HG02759 (cell line): ENCODE results near the gene ZNF497.
A peak's percentile ranks its signal among the peaks of the same experiment; 100 is the strongest.
"Not testable (repeated sequence)": the region's sequence is repeated elsewhere in the genome, so short reads cannot be mapped to it uniquely, and the experiment has no call there.

Source experiments
- ATAC-seq: cut with Tn5 transposase; IDR thresholded peaks from one replicate; pipeline ENCODE4 v1.9.1; 2021; ENCODE audit warnings: mild to moderate bottlenecking, moderate library complexity; ENCODE audit not compliant: unreplicated experiment

Gene ZNF497

DNA sequence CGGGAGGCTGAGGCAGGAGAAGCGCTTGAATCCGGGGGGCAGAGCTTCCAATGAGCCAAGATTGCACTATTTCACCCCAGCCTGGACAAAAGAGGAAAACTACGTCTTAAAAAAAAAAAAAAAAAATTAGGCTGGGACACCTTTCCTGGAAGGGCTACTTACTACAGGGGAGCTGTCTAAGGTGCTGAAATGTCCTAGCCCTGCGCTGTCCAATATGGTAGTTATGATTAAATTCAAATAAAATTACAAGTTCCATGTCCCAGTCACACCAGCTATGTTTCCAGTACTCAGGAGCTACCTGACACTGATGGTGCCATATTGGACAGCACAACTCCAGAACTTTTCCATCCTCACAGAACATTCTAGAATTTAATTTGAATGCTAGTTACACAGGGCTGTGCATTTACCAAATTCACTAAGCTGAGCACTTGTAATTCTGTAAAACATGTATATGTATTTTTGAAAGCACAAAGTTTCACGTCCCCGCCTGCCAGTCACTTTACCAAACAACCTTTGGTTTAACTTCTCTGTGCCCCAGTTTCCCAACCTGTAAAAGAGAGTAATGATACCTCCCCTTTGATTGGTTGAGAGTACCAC lies 45.0 kb downstream of the ZNF497 start:
- no peak for ATAC-seq

DNA sequence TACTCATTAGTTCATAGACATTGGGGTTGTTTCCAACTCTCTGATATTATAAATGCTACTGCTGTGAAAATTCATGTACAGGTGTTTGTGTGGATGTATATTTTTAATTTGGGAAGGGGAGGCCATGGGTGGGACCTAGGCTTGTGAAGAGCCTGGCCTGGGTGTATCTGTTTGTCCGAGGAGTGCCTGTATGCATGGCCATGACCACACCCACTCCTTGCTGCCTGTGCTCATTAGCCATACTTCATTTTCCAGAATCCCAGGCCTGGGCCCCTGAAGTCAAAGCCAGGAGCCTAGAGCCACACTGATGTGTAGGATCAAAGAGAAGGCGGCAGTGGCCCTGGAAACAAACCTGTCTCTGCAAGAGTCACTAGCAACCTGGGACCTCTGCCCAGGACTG lies 47.0 kb downstream of the ZNF497 start:
- ATAC-seq = no peak

DNA sequence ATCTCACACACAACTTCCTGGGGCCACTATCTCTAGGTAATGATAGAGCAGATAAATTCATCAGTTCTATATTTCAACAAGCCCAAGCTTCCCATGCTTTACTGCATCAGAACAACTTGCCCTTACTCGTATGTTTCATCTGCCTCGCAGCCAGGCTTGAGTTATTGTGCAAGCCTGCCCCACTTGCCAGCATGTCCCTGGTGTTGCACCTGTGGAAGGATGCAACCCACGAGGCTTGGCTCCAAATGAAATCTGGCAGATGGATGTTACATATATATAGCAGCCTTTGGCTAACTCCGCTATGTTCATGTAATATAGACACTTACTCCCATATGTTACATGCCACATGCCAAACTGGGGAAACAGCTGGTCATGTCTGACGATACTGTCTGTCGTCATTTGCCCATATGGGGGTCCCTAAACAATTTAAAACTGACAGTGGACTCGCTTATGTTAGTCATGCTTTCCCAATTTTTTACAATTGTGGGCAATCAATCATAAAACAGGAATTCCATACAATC lies 51.1 kb downstream of the ZNF497 start:
- no peak for ATAC-seq

DNA sequence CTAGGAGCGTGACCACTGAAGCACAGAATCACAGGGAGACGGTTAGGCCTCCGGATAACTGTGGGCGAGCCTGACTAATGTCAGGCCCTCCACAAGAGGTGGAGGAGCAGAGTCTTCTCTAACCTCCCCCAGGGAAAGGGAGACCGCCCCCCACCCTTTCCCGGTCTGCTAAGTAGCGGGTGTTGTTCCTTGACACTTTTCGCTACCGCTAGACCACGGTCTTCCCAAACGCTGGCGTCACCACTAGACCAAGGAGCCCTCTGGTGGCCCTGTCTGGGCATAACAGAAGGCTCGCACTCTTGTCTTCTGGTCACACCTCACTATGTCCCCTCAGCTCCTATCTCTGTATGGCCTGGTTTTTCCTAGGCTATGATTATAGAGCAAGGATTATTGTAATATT lies 51.9 kb downstream of the ZNF497 start:
- not testable (repeated sequence) for ATAC-seq

DNA sequence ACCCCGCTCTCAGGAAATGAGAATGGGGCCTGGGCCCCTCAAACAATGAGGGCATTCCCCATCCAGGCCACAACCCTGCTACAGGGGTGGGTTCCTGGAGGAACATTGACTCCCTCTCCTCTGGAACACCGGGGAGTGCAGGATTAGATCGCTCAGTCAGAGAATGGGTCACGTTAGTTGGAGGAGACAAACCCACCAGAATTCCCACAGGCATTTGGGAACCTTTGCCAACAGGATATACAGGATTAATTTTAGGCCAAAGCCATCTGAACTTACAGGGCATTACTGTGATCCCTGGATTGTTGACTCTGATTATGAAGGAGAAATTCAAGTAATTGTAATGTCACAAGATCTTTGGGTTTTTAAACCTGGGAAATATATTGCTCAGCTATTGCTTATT lies 54.8 kb downstream of the ZNF497 start:
- no peak for ATAC-seq

DNA sequence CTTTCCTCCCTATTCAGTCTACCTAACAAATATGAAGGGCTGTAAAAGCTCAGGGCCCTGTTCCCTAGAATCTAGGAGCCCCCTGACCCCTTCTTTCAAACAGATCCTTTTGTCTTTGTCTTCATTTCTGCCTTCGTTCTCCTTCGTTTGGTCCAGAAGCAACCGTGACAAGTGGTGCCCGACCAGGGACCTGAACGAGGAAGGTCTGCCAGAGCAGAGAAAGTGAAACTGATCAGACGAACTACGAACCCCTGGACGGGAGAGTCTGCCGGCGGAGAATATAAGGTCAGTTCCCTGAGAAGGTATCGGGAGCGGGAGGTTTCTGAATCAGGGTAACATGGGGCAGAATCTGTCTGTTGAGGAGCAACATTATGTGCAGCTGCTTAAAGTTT lies 56.6 kb downstream of the ZNF497 start:
- no peak for ATAC-seq

DNA sequence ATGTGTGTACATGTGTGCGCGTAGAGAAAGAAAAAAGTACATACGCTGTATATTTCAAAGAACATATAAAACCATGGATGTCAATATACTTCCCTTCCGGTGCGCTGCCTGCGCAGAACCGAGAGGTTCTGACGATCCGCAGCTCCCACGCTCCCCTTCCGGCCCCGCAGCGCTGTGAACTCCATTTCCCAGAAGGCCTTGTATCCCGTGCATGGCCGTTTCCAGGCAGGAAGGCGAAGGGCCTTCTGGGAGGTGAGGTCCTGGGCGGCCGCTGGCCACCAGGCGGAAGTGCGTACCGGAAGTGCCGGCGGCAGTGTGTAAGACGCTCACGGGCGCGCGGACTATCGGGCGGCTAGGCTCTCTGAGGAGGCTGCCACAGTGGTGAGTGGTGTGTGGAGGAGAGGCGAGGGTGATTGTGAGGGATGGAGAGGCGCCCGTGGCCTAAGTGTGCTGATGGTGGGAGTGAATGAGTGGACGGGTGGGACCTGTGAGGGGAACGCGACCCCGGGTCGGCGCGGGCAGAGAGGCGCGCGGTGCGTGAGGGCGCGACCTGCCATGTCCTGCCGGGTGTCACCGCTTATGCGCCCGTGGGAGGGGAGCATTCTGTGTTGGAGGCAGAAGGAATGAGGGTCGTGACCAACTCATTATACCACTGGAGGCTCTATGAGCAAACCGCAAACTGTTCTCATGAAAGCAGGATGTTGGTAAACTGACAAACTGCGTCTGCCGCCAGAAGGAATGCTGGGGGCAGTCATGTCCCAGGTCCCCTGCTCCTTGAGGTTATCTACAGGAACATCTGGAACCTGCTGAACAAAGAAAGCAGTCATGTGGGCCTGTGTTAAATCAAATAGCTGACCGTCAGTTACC lies 57.3 kb downstream of the ZNF497 start, which contains the start of gene ERVK3-1:
TSS of gene ERVK3-1 (plus strand) at position 313 of the 867 bp plus-strand sequence. CDS start 6,792 bp downstream, outside the sequence.
- ATAC-seq = peak; percentile 99

DNA sequence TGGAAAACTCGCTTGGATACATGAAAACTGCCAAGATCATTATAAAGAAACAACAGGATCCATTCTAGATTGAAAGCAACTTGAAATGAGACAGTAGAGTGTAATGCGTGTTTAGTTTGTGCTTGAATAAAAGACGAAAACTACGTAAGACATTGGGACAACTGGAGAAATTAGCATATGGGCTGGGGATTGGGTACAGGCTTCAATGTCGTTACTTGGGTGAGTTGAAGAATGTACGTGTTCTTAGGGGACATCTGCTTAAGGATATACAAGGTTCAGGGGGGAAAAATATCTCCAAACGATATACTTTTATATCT lies 57.8 kb downstream of the ZNF497 start:
- no peak for ATAC-seq
